BJ (cell line): ENCODE results near the gene CLCN5. TPM values are rescaled to one million over a fixed set of nuclear protein-coding genes. Genes with fewer than 3 reads are reported as not detected.

Source experiments
- CTCF ChIA-PET: fragments of 350-600 bp; formaldehyde crosslinking; extraction: SDS; loops from one replicate; lab custom pipeline; 2021; ENCODE audit warnings: antibody characterized with exemption, inconsistent platforms; lab: Yijun Ruan, JAX
- POLR2A ChIA-PET: fragments of 300-600 bp; sonication (Branson Sonifier 250); formaldehyde crosslinking; extraction: SDS; loops from one replicate; lab custom pipeline; 2021; ENCODE audit warnings: antibody characterized with exemption; lab: Charles Lee
- DNase-seq: peaks from one replicate; pipeline ENCODE4 v3.0.0-alpha.2; 2011; ENCODE audit warnings: low read depth
- H3K27me3 ChIP-seq: 2 replicates; pipeline ENCODE4 v1.6.0; 2011; ENCODE audit warnings: low read length; ENCODE audit not compliant: control insufficient read depth, insufficient read depth
- H3K36me3 ChIP-seq: 2 replicates; pipeline ENCODE4 v1.5.1; 2011; ENCODE audit warnings: low read length; ENCODE audit not compliant: control insufficient read depth, insufficient read depth
- H3K4me3 ChIP-seq: 2 replicates; pipeline ENCODE4 v1.5.1; 2011; ENCODE audit warnings: low read depth, mild to moderate bottlenecking, control low read depth, low read length
- polyA plus RNA-seq: library from polyadenylated mRNA; depleted of rRNA; stranded (reverse); fragments of >200 nt; gene quantifications from 2 replicates; pipeline ENCODE4 v1.2.3, GENCODE V29; 2011
- TF ChIP-seq, protein P1 (sequence below): IDR thresholded peaks from 2 replicates; pipeline ENCODE4 v1.5.1; 2011; ENCODE audit warnings: low read depth, mild to moderate bottlenecking, control low read depth, inconsistent platforms, low read length, moderate library complexity; ENCODE audit not compliant: insufficient read depth

CLCN5 gene
- polyA plus RNA-seq, 1 experiment: 1.3 TPM

- Histone ChIP-seq H3K36me3 (no peaks in the 10 kb centered on the region), H3K4me3 (no peak overlapping the region), H3K27me3 (no peaks in the 10 kb centered on the region)
- POLR2A ChIA-PET: no interaction called here
- TF ChIP-seq, protein P1, sequence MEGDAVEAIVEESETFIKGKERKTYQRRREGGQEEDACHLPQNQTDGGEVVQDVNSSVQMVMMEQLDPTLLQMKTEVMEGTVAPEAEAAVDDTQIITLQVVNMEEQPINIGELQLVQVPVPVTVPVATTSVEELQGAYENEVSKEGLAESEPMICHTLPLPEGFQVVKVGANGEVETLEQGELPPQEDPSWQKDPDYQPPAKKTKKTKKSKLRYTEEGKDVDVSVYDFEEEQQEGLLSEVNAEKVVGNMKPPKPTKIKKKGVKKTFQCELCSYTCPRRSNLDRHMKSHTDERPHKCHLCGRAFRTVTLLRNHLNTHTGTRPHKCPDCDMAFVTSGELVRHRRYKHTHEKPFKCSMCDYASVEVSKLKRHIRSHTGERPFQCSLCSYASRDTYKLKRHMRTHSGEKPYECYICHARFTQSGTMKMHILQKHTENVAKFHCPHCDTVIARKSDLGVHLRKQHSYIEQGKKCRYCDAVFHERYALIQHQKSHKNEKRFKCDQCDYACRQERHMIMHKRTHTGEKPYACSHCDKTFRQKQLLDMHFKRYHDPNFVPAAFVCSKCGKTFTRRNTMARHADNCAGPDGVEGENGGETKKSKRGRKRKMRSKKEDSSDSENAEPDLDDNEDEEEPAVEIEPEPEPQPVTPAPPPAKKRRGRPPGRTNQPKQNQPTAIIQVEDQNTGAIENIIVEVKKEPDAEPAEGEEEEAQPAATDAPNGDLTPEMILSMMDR: no peak
- DNase-seq: no peak
- CTCF ChIA-PET: no interaction called here
Measured at GRCh38 chrX:50066318-50066937, 144.0 kb downstream of the CLCN5 start.

GRCh38 chrX:50067435-50068284, 145.3 kb downstream of the CLCN5 start:
- ChIA-PET POLR2A (no interaction called here), CTCF (interaction anchor here (0.8 kb wide), 1 partner anchor 152 kb away, joined by 3 read pairs; no protein-coding TSS in a partner anchor)
- Histone ChIP-seq H3K4me3 (no peak overlapping the region), H3K36me3 (no peaks in the 10 kb centered on the region), H3K27me3 (no peaks in the 10 kb centered on the region)
- no peak for DNase-seq
- TF ChIP-seq, protein P1: no peak

DNA sequence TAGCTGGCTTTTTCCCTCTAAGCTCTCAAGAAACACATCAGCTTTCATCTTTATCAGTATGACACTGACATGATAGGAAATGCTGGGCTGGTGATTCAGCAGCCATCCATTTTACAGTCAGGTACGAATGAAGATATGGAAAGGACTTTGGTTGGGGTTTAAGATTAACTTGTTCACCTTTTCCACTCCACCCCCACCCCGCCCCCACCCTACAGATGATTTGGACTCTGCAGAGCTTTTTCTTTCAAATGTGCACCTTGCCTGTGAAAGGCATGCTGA, 145.8 kb downstream of the CLCN5 start:
- CTCF ChIA-PET: interaction anchor here (0.8 kb wide), 1 partner anchor 152 kb away, joined by 3 read pairs; no protein-coding TSS in a partner anchor
- POLR2A ChIA-PET: no interaction called here

DNA sequence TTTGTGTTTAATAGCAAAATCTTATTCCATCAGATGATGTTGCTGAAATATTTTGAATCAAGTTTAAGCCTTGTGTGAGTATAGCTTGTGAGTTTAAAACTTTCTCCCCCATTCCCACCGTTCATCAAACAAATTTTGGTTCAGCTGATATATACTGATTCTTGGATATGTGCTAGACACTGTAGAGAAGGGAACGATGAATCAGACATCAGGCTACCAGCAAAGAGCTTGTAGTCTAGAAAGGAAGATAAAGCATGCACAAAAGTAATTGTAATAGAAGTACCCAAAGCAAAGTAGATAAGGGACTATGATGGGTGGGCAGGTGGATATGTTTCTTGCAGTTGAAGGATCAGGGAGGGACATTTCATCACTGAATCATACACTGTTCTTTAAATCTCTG, 146.5 kb downstream of the CLCN5 start:
- H3K4me3 ChIP-seq: no peak overlapping the region
- ChIA-PET POLR2A (no interaction called here), CTCF (no interaction called here)
- no peak for DNase-seq
- TF ChIP-seq, protein P1: no peak
- H3K27me3 ChIP-seq: no peaks in the 10 kb centered on the region
- H3K36me3 ChIP-seq: no peaks in the 10 kb centered on the region

More for the DNA sequence above, 145.8 kb downstream of the CLCN5 start:
- Histone ChIP-seq H3K36me3 (no peaks in the 10 kb centered on the region), H3K4me3 (no peak overlapping the region), H3K27me3 (no peaks in the 10 kb centered on the region)
- TF ChIP-seq, protein P1: no peak
- no peak for DNase-seq

DNA sequence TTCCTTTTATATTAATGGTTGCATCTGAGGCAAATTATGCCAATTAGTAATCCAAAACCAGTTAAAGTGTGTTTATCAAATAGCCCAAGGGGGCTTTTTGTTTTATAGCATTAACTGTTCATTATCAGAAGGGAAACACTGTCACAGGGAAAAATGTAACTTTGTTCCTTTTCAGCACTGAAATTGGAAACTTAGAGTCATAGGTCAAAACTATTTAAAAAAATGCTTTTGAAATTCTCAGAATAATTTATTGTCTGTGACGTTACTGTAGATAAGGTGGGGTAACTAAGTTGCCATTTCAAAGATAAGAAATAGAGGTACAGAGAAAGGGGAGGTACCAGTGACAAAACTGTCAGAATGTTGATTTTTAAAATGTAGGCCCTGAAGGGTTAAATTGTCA, 149.1 kb downstream of the CLCN5 start:
- ChIA-PET CTCF (no interaction called here), POLR2A (no interaction called here)
- DNase-seq: no peak
- Histone ChIP-seq H3K27me3 (no peaks in the 10 kb centered on the region), H3K4me3 (no peak overlapping the region), H3K36me3 (no peaks in the 10 kb centered on the region)
- TF ChIP-seq, protein P1: no peak
